Choroid plexus epithelial cell (primary cell): Measurements from ENCODE around the gene CTSA.
A peak's percentile ranks its signal among the peaks of the same experiment; 100 is the strongest.
"Not testable (repeated sequence)": the region's sequence is repeated elsewhere in the genome, so short reads cannot be mapped to it uniquely, and the experiment has no call there.

ENCODE experiments used
- DNase-seq: peaks from one replicate; pipeline ENCODE4 v3.0.0-alpha.2; 2010; ENCODE audit warnings: low read depth
- H3K4me3 ChIP-seq: 2 replicates; pipeline ENCODE4 v1.5.1; 2011; ENCODE audit warnings: low read depth, mild to moderate bottlenecking, control low read depth, low read length, moderate library complexity
- TF ChIP-seq, protein P1 (sequence below): conservative IDR thresholded peaks from 2 replicates; pipeline ENCODE4 v1.5.1; 2011; ENCODE audit warnings: low read depth, mild to moderate bottlenecking, control low read depth, inconsistent platforms, low read length, moderate library complexity

Gene CTSA

DNA sequence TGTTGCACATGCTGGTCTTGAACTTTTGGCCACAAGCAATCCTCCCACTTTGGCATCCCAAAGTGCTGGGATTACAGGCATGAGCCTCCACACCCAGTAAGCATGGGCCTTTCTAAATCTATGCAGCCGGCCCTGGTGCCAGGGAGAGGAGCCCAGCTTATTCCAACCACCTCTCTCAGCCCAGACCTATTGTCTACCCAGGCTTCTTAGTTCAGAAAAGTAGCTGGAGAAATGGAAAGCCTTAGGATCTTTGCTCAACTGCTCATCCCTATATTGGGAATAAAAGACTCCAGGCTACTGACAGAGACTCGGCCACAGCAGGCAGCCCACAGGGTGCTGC lies 35.6 kb downstream of the CTSA start:
- TF ChIP-seq, protein P1, sequence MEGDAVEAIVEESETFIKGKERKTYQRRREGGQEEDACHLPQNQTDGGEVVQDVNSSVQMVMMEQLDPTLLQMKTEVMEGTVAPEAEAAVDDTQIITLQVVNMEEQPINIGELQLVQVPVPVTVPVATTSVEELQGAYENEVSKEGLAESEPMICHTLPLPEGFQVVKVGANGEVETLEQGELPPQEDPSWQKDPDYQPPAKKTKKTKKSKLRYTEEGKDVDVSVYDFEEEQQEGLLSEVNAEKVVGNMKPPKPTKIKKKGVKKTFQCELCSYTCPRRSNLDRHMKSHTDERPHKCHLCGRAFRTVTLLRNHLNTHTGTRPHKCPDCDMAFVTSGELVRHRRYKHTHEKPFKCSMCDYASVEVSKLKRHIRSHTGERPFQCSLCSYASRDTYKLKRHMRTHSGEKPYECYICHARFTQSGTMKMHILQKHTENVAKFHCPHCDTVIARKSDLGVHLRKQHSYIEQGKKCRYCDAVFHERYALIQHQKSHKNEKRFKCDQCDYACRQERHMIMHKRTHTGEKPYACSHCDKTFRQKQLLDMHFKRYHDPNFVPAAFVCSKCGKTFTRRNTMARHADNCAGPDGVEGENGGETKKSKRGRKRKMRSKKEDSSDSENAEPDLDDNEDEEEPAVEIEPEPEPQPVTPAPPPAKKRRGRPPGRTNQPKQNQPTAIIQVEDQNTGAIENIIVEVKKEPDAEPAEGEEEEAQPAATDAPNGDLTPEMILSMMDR: no peak
- no peak for DNase-seq
- H3K4me3 ChIP-seq: no peak overlapping the region

DNA sequence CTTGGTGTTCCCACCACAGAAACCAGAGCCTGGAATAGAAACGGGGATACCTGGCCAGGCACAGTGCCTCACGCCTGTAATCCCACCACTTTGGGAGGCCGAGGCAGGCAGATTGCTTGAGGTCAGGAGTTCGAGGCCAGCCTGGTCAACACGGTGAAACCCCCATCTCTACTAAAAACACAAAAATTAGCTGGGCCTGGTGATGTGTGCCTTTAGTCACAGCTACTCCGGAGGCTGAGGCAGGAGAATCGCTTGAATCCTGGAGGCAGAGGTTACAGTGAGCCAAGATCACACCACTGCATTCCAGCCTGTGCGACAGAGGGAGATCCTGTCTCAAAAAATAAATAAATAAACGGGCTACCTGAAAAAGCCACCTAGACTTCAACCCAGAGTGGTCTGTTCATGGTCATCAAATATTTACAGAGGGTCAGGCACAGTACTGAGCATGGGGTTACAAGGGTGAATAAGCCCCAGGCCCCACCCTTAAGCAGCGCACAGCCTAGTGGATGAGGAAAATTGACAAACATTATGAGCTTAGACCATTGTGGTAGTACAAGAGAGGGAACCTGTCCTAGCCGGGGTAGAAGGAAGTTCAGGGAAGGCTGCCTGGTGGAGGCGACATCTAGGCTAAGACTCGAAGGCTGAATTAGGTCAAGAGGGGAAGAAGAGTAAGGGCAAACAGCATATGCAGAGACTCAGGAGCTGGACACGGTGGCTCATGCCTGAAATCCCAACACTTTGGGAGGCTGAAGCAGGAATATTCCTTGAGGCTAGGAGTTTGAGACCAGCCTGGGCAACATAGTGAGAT lies 36.1 kb downstream of the CTSA start:
- H3K4me3 ChIP-seq: no peak overlapping the region
- DNase-seq: no peak
- TF ChIP-seq, protein P1: no peak

DNA sequence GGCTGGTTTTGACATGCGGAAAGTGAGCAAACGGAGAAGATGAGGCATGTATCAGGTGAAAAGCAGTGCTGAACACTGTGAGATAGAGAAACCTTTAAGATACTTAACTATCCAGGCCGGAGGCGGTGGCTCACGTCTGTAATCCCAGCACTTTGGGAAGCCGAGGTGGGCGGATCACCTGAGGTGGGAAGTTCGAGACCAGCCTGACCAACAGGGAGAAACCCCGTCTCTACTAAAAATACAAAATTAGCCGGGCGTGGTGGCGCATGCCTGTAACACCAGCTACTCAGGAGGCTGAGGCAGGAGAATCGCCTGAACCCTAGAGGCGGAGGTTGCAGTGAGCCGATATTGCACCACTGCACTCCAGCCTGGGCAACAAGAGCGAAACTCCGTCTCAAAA lies 40.5 kb downstream of the CTSA start:
- H3K4me3 ChIP-seq, DNase-seq: not testable (repeated sequence)

DNA sequence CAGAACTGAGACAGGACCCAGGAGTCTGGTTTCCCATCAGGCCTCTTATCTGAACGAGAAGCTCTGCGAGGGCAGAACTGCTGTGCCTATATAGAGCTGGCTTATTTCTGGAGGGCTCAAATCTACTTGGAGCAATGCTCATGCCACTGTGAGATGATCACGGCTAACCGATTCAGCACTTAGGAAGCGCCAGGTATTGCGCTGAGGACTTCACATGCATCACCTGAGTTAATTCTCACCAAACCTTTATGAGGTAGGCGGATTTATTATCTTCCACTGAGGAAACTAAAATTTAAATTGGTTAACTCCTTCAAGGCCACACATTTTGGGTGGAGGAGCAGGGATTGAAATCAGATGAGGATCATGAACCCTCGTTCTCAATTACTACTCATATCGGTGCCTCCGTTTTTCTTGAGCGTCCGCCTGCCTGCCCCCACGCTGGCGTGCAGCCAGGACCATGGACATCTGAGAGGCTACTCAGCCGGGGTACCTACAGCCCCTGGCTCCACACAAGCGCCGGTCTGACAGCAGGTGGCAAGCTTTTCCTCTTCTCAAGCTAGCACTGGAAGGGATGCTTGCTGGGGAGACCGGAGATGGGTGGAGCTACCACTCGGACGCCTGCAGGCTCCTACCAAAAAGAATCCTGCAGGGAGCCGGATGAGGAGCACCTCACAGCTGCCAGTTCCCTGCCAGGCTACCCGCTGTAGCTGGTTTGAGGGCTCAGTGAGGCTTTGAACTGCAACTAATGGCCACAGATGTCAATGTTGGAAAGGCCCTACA lies 42.3 kb downstream of the CTSA start:
- peak overlapping the region; percentile 98 for H3K4me3 ChIP-seq
- peak; percentile 89 for DNase-seq
- TF ChIP-seq, protein P1: peak; percentile 56

DNA sequence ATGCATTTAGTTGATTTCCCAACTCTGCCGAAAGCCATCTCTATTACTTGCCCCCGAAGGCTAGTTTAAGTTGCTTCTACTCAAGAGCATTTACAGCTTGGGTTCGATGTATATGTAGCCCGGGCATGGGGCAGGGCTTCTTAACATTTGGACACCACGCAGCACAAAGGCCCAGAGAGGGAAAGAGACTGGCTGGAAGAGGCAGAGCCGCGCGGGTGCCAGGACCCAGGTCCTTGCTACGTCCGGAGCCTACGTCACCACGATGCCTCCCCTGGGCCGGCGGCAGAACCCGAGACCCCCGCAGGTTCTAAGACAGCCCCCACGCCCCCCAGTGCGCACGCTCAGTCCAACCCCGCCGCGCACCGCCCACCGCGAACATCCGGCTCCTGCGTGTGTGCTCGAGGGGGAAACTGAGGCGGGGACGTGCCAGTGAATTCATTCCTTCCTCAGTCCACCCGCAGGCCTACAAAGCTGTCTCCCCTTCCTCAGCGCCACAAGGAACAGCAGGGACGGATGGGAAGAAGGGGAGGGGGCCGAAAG lies 43.0 kb downstream of the CTSA start:
- DNase-seq: peak; percentile 53
- TF ChIP-seq, protein P1: no peak
- peak overlapping the region; percentile 98 for H3K4me3 ChIP-seq

DNA sequence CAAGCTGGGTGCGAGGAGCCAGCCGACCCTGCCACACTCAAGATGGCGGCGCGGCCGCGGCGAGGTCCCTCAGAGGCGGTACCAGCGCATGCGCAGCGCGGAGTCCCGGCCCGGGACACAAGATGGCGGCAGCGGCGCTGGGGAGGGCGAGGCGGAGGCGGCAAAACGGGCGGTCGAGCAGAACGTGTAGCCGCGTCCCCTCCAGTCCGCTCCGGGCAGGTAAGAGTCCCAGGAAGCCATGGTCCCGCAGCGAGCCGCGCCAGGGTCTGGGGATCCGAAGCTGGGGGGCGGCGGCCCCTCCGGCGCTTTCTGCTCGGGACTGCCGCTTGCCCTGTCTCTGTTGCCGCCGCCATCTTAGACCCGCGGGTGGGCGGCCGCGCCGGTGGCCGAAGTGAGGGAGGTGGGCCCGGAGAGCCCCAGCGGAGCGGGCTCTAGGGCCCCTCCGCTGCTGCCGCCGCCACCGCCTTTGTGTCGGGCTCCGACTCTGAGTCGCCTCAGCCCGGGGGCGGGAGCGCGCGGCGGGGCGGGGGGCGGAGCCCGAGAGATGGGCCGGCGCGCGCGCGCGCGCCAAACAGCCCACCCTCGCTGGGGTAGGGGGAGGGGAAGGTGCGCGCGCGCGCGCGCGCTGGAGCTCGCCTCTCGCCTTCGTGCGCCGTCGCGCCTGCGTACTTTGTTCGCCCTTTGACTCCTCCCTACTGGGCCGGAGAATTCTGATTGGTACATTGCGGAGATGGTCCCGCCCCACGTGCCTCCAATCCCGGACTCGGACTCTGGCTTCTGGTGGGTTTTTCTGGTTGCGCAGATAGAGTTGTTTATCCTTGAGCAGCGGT lies 43.7 kb downstream of the CTSA start, which contains the start of gene PCIF1:
Gene PCIF1 (plus strand): TSS at position 98 of the 830 bp plus-strand sequence. CDS start 4,317 bp downstream, outside the sequence.
- DNase-seq: peak; percentile 99
- TF ChIP-seq, protein P1: no peak
- peak within 1 kb of the TSS; percentile 98 for H3K4me3 ChIP-seq
